Fibroblast of skin of back (primary cell): Measurements from ENCODE around the gene NELFCD.
"Not testable (repeated sequence)": the region's sequence is repeated elsewhere in the genome, so short reads cannot be mapped to it uniquely, and the experiment has no call there.

Experiments
- DNase-seq: peaks from one replicate; pipeline ENCODE4 v3.0.0-alpha.2; 2013

NELFCD gene

DNA sequence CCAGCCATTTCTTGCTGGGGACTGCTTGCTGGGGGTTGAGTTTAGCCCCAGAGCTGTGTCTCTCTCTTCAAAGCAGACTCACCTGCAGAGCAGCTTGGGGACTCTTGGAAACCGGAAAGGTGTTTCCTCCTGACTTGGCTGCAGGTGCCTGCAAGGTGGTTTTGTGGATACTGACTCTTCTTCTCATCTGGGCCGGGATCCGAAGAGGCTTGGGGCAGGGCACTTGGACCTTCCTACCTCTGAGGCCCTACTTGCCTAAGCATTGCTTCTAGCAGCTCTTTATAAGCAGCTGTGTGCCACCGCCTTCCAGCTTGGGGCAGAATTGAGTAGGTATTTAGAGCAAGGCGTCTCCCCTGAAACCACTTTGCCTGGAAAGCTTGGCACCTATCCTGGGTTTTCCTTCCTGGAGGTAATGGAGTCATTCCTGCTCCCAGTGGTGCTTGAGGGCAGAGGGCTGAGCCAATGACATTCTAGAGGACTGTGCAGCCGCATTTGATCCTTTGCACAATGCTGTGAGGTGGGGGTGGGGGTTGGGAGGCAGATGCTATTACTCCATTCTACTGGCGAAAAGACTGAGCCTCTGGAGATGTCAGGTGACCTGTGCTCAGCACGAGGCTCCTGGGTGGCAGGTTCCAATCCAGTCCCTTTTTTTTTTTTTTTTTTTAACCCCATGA is 29.4 kb downstream of the NELFCD start:
- DNase-seq: peak; percentile 14

GRCh38 chr20:59010995-59011873 is 30.2 kb downstream of the NELFCD start:
- DNase-seq: peak; percentile 95

DNA sequence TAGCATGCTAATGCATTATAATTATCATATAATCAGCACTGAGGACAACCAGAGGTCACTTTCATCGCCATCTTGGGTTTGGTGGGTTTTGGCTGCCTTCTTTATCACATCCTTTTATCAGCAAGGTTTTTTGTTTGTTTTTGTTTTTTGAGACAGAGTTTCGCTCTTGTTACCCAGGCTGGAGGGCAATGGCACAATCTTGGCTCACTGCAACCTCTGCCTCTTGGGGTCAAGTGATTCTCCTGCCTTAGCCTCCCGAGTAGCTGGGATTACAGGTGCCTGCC is 30.8 kb downstream of the NELFCD start:
- DNase-seq: not testable (repeated sequence)

DNA sequence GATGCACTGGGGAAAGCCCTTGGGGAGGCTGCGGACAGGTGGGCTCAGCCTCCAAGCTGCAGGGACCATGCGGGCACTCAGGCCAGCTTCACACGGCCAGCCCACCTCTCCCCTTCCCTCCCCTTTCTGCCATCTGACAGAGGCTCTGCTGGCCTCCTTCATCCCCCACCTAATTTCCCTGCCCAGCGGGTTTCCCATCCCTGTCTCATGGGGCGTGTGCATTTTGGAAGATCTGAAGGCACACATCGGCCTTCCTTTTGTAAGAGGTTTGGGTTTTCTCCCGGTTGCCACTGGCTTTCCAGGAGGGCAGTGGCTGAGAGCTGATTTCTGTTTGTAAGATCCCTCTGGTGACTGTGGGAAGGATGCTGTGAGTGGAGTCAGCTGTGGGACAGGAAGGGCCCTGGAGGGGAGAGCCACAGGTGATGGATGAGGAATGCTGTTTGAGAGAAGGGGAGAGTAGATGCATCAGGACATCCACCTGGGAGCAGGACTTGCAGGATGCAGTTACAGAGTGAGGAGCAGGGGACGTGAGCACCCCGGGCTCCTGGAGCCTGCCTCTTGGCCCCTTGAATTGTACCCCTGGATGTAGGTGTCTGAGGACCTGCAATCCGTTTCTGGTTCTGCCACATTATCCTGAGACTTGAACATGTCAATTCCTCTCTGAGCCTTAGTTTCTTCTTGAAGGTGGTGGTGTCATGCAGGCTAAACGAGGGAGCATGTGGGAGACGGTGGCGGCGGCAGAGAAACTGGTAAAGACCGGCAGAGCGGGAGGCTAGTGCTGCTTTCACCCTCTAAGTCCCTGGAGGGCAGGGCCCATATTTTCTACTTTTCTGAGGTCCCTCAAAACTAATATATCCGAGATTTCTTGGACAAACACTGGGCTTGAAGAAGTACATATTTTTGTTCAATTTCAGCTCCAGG is 32.2 kb downstream of the NELFCD start:
- no peak for DNase-seq

DNA sequence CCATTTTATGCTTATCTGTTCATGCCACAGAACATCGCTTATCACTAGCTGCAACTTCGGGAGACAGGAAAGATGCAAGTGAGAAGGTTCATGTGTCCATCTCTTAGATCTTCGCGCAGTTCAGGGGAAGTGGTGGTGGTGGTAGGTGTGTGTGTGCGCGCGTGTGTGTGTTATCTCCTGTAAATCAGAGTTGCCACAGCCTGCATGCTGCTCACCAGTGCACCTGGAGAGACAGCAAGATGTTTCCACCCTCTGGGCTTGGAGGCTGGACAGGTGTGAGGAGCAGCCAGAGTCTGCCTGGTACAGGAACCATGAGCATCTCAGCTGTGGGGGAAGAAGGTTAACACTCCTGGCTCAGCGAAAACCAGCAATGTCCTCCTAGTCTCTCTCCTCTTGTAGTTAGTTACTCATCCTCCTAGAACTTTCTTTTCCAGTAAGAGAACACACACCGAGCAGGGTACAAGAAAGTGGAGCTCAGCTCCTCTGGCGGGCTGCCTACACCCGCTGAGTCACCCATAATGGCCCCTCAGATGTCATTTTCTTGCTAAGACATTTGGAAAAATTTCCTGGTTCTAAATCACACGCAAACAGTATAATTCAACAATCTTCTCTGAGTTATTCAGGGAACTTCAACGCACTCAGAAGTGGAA is 33.0 kb downstream of the NELFCD start:
- peak; percentile 81 for DNase-seq

- DNase-seq: no peak
Observed at GRCh38 chr20:59014680-59015389, 33.8 kb downstream of the NELFCD start.

DNA sequence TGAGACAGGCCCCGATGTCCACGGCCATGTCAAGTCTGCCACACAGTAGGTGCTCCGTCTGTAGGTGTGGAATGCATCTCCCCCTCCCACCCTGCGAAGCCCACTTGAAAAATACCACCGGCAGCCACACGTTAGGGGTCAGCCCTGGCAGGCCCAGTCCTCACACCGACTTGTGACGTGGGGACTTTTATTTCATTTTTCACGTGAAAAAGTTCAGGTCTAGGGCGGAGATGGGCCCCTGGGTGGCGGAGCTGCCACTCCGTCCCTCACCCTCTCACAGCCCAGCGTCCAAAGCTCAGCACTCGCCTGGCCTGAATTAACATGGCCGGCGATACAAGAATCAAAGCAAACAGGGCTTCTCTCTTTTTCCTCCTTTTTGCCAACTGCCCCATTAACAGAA is 34.4 kb downstream of the NELFCD start:
- DNase-seq: no peak

DNA sequence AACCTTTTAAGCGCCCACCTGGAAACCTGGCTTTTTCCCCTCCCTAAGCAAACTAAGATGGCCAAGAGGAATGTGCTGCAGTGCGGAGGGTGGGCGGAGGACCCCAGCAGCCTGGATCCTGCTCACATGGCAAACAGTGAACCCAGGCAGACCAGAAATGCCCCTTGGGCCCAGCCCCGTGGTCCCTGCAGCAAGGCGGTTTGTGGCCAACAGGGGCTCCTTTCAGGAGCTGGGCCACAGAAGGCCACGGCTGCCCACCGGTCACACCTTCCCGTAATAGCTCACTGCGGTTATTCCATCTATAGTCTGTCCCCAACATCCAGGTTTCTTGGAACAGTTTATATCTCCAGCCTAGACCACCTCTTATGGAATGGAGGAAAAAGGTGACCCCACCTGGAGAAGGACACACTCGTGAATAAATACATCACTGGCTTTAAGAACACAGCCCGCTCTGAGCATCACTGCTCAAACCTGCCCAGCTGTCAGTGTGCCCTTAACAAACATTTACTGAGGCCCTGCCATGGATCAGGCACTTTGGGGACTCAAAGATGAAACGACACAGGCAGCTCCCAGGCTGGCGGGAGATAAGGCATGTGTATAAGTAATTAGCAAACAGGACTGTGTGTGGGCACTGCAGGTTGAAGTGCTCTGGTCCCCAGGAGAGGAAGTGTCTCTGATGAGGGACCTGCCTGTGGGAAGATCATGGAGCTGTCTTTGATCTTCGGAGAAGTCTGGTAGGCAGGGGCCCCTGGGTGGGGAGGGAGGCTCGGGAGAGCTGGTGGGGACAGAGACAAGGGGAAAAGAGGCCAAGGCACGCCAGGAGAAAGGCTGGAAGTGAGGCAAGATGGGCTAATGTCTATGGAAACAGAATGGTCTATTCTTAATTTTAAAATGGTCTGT is 35.0 kb downstream of the NELFCD start:
- no peak for DNase-seq

GRCh38 chr20:59016795-59017492 is 35.9 kb downstream of the NELFCD start:
- DNase-seq: no peak

DNA sequence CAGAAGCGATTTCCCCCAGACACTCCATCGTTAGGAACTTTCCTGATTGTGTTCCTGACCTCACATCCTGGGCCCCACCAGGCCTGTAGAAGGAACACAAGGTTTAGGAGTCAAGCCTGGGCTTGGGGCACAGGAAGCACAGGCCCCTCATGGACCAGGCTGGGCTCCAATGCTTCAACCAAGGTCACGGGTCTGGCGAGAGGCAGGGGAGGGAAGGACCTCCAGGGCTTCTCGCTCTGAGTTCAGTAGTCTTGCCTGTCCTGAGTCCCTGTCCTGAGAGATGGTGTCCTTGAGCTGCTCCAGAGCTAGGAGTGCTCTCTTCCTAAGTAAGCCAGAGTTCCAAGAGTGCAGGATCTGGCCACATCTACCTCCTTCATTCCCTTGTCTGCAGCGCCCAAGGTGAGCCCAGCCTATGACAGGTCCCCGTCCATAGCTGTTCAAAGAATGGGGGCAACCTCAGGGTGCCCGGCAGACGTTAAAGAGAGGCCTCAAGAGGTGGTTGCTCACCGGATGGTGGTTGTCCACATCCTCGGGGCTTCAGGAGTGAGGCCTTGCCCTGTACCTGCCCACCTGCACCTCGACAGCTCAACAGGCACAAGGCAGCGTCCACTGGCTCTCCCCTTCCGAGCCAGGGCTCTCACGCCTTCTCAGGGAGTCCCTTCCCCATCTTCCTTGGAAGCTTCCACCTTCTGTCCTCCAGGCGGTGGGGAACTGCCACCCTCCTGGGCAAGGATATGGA is 36.6 kb downstream of the NELFCD start:
- DNase-seq: no peak

DNA sequence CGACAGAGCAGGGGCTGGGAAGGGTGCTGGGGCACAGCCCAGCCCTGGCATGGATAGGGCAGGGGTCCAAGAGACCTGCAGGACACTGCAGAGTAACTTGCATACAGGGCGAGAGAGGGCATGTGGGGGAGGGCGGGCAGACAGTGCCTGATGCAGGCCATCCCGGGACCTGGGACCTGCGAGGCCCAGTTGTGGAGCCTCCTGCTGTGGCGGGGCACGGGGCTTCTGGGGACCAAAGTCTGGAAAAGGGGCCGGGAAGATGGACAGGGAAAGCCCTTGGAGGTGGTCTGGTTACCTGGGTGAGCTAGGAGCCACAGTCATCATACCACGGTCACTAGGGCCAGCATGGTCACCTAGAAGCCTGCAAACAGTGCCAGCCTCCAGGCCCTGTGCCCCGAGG is 37.8 kb downstream of the NELFCD start:
- no peak for DNase-seq

GRCh38 chr20:59019217-59019616 is 38.2 kb downstream of the NELFCD start, which contains the start of gene TUBB1:
TUBB1 (plus strand) TSS chr20:59019429; CDS start chr20:59019523, 94 bp downstream.
- no peak for DNase-seq

DNA sequence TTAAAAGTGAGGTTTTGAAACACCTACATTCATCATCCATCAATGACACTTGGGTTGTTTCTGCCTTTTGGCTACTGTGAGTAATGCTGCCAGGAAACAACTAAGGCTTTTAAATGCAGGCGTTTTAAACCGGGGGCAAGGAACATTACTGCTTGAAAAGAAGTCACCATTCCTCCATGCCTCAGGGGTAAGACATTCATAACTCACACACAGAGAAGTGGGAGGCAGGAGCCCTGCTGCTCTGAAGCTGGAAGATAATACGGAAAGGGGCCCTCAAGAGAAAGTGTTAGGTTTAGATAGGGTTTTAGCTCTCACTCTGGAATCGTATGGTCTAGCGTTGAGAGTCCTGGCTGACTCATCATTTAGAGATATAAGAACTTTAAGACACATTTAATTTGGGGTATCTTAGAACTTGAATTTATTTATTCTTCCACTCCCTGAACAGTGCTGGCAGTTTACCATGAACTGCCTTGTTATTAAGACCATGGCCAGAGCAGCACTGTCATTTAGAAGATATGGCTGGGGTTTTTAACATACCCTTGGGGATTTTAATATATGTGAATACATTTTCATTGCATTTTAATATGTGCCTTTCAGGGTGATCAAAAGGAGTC is 40.0 kb downstream of the NELFCD start:
- DNase-seq: no peak

- DNase-seq: no peak
Observed at GRCh38 chr20:59022754-59023153, 41.7 kb downstream of the NELFCD start.

DNA sequence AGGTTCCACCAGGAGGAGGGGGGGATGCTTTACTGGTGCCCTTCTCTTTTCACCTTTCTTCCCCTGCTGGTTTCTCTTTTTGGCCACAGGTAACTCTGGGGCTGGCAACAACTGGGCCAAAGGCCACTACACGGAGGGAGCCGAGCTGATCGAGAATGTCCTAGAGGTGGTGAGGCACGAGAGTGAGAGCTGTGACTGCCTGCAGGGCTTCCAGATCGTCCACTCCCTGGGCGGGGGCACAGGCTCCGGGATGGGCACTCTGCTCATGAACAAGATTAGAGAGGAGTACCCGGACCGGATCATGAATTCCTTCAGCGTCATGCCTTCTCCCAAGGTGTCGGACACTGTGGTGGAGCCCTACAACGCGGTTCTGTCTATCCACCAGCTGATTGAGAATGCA is 42.6 kb downstream of the NELFCD start:
- DNase-seq: no peak

DNA sequence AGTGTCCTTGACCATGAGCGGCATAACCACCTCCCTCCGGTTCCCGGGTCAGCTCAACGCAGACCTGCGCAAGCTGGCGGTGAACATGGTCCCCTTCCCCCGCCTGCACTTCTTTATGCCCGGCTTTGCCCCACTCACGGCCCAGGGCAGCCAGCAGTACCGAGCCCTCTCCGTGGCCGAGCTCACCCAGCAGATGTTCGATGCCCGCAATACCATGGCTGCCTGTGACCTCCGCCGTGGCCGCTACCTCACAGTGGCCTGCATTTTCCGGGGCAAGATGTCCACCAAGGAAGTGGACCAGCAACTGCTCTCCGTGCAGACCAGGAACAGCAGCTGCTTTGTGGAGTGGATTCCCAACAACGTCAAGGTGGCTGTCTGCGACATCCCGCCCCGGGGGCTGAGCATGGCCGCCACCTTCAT is 43.1 kb downstream of the NELFCD start:
- no peak for DNase-seq

DNA sequence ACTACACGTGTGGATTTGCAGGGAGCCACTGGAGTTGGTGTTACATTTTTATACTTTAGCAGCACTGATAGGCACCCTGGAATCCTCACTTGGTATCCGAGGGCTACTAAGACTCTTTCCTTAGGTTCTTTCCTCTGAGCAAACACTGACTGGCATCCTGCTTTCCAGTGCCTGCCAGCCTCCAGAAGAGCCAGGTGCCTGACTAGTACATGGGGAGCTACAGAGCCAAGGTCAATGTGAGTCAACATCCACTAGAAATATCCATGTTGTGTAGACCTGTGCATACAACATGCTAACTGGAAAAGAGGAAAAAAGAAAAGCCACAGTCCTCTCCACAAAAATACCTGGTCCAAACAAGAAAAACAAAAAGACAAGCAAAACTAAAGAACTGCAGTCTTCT is 44.0 kb downstream of the NELFCD start:
- no peak for DNase-seq

DNA sequence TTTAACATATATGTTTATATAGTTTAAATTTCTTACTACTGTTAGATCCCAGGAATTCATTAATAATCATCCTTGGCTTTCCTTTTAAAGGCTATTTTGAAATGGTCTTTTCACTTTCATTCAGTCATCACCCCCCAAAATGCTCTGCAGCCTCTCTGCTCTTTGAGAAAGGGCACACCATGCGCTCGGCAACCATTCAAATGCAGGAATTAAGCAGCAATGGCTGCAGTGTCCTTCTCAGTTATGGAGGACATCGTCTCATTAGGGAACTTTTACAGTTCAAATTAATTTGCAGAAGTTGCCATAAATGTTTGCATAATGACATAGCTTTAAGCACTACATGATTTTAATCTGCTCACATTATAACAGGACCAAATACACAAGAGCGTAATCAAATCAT is 44.5 kb downstream of the NELFCD start:
- no peak for DNase-seq
